Muscle of back (tissue), 11 donors: ENCODE results near the gene ACOXL. TPM values are rescaled to one million over a fixed set of nuclear protein-coding genes. Genes with fewer than 3 reads are reported as not detected.

ENCODE experiments used
- DNase-seq, 3 donors: peaks; one replicate each; pipeline versions ENCODE4 v3.0.0 to v3.0.0-alpha.2; 2013
- polyA plus RNA-seq, 10 donors: library from polyadenylated mRNA; unstranded; fragments of 120-200 nt; gene quantifications; one replicate each; pipeline ENCODE4 v1.2.1, GENCODE V29; 2013; ENCODE audit not compliant: insufficient read length in 10 of 10

ACOXL gene
- polyA plus RNA-seq, 10 donors: 0.09 to 0.53 (median 0.18) TPM

DNA sequence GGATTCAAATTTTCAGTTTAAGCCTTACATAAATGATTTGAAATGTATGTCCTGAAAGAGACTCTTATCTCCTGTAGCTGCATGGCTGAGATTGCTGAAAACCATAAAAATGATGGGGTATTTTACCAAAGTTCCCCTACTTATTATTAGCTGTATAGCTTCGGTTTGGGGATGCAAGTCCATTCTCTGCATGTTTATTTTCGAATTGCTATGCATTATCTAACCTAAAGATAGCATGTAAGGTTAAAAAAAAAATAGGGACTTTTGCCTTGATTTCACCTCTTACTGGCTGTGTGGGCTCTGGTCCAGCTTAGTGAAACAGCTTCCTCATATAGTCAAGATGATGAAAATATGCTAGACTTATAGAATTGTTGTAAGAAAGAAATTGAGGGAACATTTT is 14.0 kb upstream of the ACOXL start:
- DNase-seq: no peak

- DNase-seq: no peak
These were observed 13.4 kb upstream of the ACOXL start for GRCh38 chr2:110718990-110719389.

- no peak for DNase-seq
These were observed 11.8 kb upstream of the ACOXL start for GRCh38 chr2:110720547-110720946.

- no peak for DNase-seq
These were observed 7.6 kb upstream of the ACOXL start for GRCh38 chr2:110724820-110725219.

DNA sequence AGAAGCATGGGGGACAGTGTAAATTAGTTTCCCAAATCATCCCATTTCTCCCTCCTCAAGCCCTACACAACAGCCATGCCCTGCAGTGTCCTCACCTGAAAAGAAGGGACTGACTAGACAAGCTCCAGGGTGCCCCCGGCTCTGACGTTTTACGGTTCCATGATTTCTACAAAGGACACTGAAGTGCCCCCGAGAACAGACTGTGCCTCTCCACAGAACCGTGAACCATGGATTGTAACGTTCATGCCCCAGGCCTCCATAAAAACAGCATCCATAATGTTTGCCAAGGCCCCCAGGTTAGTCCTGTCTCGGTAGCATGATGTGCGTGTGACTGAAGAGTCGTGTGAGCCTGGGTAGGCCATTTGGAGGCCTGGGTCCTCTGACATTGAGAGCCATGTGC is 7.0 kb upstream of the ACOXL start:
- no peak for DNase-seq

GRCh38 chr2:110725859-110726258 is 6.5 kb upstream of the ACOXL start:
- no peak for DNase-seq

DNA sequence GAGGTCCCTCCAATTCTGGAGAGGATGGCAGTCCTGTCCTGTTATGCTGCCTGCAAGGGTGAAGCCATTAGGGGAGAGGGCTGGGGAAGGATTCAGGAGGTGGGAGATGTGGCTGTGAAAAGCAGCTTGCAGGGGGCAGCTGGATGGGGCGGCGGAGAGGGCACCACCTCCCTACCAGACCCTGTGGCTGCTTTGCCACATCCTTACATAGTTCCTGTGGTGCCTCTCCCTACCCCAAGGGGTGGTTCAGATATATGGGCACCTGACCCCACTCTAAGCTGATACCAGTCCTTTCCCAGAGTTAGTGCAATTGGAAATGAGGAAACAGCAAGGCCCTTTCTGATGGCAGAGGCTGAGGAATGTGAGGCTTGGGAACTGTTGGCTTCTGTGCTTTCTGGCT is 6.1 kb upstream of the ACOXL start:
- no peak for DNase-seq

DNA sequence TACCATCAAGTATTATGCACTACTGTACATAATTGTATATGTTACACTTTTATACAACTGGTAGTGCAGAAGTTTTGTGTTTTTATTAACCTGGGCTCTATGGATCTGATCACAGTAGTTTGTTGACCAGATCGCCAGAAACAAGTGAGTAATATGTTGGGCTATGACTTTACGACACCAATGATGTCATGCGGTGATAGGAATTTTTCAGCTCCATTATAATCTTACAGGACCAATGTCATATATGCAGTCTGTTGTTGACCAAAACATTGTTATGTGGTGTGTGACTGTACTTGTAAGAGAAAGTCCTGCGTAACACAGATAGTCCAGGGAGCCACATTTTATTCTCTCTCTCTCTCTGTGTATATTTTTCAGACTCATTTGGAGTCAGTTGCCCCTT is 4.5 kb upstream of the ACOXL start:
- DNase-seq: no peak

DNA sequence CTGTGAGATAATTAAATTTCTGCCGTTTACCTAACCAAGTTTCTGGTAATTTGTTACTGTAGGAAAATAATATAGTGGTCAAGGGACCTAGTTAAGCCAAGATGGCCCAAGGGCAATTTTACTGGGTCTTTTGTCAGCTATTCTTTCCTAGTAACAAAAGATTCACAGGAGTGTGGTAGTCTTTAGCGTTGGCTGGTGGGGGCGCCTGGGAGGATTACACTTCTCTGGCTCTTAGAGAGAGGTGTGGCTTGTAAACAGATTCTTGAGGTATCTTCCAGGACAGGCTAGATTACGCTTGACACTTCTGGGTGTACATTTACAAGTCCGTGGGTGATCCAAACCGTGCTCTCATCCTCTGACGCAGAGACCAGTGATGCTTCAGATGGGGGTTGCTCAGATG is 3.3 kb upstream of the ACOXL start:
- no peak for DNase-seq

DNA sequence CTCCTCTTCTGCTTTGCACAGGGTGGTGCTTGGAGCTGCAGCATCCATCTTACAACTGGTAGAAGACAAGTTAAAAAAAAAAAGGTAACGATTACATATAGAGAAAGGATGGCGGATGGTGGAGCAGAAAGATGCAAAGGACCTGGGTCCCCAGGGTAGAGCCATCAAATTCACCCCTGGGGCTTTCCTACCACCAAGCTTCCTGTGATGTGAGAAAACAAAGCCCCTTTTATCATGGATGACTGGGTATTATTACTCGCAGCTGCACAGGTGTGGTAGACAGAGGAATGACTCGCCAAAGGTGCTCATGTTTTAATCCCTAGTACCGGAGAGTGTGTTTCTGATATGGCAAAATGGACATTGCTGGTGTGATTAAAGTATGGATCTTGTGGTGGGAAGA is 1.3 kb upstream of the ACOXL start:
- no peak for DNase-seq

- no peak for DNase-seq
These were observed 3.0 kb downstream of the ACOXL start for GRCh38 chr2:110735366-110735765.

- no peak for DNase-seq
These were observed 5.4 kb downstream of the ACOXL start for GRCh38 chr2:110737783-110738182.

GRCh38 chr2:110740747-110741349 is 8.5 kb downstream of the ACOXL start:
- DNase-seq: no peak

GRCh38 chr2:110741491-110741980 is 9.2 kb downstream of the ACOXL start:
- no peak for DNase-seq

DNA sequence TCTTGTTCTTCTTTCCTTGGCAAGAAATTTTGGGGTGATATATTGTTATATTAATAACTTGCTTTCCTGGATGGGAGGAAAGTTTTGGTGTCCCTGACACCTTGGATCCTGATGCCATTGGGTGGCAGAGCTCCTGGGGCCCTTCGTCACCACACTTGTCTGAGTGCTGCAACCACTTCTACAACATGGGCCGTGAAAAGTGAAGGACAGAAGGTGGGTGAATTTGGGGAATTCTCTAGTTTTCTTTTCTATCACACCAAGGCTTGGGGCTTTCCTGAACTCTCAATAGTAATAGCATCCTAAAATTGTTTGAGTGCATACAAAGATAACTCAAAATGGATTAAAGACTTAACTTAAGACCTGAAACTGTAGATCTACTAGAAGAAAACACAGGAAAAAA is 10.0 kb downstream of the ACOXL start:
- no peak for DNase-seq

DNA sequence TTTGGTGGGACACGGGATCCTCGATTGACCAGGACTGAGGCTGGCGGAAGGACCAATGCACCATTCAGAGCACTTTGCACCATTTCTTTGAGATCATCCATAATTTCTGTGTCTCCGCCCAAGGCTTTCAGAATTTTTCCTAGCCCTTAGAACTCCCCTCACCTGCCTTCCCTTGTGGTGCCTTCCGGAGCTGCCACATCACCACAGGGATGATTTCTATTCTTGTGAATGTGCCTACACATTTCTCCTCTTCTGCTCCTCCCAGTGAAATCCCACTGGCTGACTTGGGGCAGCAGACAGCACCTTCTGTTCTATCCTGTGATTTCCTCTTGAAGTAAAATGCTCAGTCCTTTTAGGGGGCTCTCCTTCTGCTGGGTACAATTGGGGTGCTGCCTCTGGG is 11.2 kb downstream of the ACOXL start:
- no peak for DNase-seq

GRCh38 chr2:110744429-110744828 is 12.1 kb downstream of the ACOXL start:
- no peak for DNase-seq

DNA sequence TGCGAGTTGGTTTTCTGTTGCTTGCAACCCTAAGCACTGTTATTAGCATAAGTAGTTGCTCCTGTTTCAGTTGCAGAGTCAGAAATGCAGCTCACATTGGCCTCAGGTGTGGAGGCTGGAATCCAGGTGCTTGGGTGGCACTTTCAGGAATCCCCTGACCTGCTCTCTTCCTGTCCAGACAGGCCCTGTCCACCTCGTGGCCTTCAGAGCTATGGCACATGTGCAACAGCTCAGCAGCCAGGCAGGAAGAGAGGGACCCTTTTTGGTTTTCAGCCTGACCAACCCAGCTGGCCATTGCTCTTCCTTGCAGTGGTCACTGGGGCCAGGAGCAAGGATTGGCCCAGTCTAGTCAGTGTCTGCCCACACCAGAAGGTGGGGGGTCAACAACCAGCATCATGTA is 12.7 kb downstream of the ACOXL start:
- DNase-seq: no peak

- DNase-seq: no peak
These were observed 14.5 kb downstream of the ACOXL start for GRCh38 chr2:110746586-110747521.

DNA sequence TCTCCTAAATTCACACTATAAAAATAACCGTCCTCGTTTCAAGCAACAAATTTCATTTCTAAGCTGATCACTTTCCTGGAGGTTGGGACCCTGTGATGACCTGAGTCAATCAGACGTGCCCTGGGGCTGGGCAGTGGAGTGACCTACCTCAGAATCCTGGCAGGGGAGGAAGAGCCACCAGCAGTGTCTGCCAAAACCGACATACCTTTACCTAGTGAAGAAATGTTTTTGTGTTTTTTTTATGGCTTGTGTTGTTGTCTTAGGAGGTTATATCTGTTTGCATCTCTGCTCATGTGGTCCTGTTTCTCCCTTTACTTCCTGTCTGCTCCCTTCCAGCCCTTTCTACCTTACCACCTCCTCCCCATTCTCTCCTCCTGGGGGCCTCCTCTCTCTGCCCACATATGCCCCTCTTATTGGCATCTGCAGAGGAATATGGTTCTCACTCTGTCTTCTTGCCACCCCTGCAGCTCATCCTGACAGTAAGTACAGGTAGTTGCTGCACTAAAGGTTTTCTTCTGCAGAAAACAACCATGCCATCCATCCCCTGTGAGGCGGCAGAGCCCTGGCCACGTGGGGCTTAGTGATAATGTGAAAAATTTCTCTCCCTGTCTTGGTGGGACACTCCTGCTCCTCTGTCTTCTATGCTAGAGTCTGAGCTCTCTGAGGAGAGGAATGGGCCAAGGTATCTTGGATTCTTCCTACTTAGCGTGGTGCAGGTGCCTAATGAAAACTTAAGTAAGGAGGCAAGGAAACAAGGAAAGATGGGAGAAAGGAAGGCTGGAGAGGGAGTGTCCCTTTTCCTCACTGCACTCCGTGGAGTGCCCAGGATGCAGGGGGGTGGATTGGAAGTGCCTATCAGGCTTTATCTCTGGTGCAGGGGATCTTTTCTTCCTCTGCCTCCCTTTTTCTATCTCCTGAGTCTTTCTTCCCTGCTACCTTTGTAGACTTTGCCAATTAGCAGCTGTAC is 15.4 kb downstream of the ACOXL start:
- DNase-seq: no peak

DNA sequence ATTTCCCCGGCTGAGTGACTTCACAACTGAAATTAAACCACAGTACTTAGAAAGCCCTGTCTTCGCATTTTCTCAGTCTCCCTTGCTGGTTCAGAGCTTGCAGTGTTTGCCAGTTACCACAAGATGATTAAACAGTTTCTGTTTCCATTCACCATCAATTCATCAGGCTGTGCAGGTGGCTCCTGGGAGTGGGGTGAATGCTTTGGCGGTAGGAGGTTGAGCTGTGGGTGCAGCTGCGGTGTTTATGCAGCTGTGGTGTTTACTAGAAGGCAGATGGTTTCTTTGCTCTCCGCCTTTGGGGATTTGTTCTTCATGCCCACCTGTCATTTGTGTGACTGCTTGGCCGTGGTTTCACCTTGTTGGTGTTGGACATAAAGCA is 16.1 kb downstream of the ACOXL start:
- no peak for DNase-seq

DNA sequence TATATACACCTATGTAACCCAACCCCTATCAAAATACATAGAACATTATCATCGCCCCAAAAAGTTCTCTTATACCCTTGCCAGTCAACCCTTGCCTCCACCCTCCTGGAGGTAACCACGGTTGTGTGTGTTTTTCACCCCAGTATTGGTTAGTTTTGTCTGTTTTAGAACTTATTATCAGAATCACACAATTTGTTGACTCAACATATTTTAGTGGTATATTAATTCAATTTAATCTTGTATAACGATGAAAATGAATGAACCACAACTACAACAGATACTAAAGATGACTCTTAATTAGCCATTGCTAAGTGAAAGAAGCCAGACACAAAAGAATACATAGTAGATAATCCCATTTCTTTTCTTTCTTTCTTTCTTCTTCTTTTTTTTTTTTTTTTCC is 19.3 kb downstream of the ACOXL start:
- DNase-seq: no peak
